ENCODE results near the gene PELI2.
A peak's percentile ranks its signal among the peaks of the same experiment; 100 is the strongest.

Gene PELI2

GRCh38 chr14:56180754-56181542, 62.7 kb downstream of the PELI2 start:
- no peaks in the 10 kb centered on the region for H3K27me3 ChIP-seq (ENCODE audit: control insufficient read depth in 1 of 2, insufficient read depth in 2 of 2, low read length in 2 of 2)
- peaks cover 23% of the 10 kb centered on the region for H3K4me1 ChIP-seq (ENCODE audit: insufficient read depth, low read length)
- H3K36me3 ChIP-seq (ENCODE audit: insufficient read depth, low read length): no peaks in the 10 kb centered on the region
- H3K4me3 ChIP-seq (ENCODE audit: low read depth in 1 of 2, low read length in 2 of 2): no peak overlapping the region
- no peak overlapping the region for H3K9ac ChIP-seq (ENCODE audit: low read length)
- H3K9me3 ChIP-seq (ENCODE audit: low read length): no peaks in the 10 kb centered on the region
- no peak overlapping the region for H3K27ac ChIP-seq (ENCODE audit: low read depth, low read length)

GRCh38 chr14:56181681-56182085, 63.5 kb downstream of the PELI2 start:
- H3K9me3 ChIP-seq (ENCODE audit: low read length): no peaks in the 10 kb centered on the region
- H3K9ac ChIP-seq (ENCODE audit: low read length): no peak overlapping the region
- peaks cover 15% of the 10 kb centered on the region for H3K4me1 ChIP-seq (ENCODE audit: insufficient read depth, low read length)
- H3K4me3 ChIP-seq (ENCODE audit: low read depth in 1 of 2, low read length in 2 of 2): no peak overlapping the region
- H3K27ac ChIP-seq (ENCODE audit: low read depth, low read length): no peak overlapping the region
- no peaks in the 10 kb centered on the region for H3K36me3 ChIP-seq (ENCODE audit: insufficient read depth, low read length)
- H3K27me3 ChIP-seq (ENCODE audit: control insufficient read depth in 1 of 2, insufficient read depth in 2 of 2, low read length in 2 of 2): no peaks in the 10 kb centered on the region

- H3K4me1 ChIP-seq (ENCODE audit: insufficient read depth, low read length): peaks cover 10% of the 10 kb centered on the region
- no peak overlapping the region for H3K27ac ChIP-seq (ENCODE audit: low read depth, low read length)
- no peak overlapping the region for H3K9ac ChIP-seq (ENCODE audit: low read length)
- no peaks in the 10 kb centered on the region for H3K9me3 ChIP-seq (ENCODE audit: low read length)
- H3K4me3 ChIP-seq (ENCODE audit: low read depth in 1 of 2, low read length in 2 of 2): no peak overlapping the region
- H3K36me3 ChIP-seq (ENCODE audit: insufficient read depth, low read length): no peaks in the 10 kb centered on the region
- no peaks in the 10 kb centered on the region for H3K27me3 ChIP-seq (ENCODE audit: control insufficient read depth in 1 of 2, insufficient read depth in 2 of 2, low read length in 2 of 2)
Measured at GRCh38 chr14:56182410-56182809, 64.2 kb downstream of the PELI2 start.

- H3K9me3 ChIP-seq (ENCODE audit: low read length): no peaks in the 10 kb centered on the region
- no peak overlapping the region for H3K4me3 ChIP-seq (ENCODE audit: low read depth in 1 of 2, low read length in 2 of 2)
- H3K36me3 ChIP-seq (ENCODE audit: insufficient read depth, low read length): no peaks in the 10 kb centered on the region
- peaks cover 10% of the 10 kb centered on the region for H3K4me1 ChIP-seq (ENCODE audit: insufficient read depth, low read length)
- no peak overlapping the region for H3K9ac ChIP-seq (ENCODE audit: low read length)
- no peak overlapping the region for H3K27ac ChIP-seq (ENCODE audit: low read depth, low read length)
- no peaks in the 10 kb centered on the region for H3K27me3 ChIP-seq (ENCODE audit: control insufficient read depth in 1 of 2, insufficient read depth in 2 of 2, low read length in 2 of 2)
Measured at GRCh38 chr14:56183631-56184157, 65.5 kb downstream of the PELI2 start.

GRCh38 chr14:56185992-56186391, 67.8 kb downstream of the PELI2 start:
- H3K4me3 ChIP-seq (ENCODE audit: low read depth in 1 of 2, low read length in 2 of 2): no peak overlapping the region
- no peaks in the 10 kb centered on the region for H3K9me3 ChIP-seq (ENCODE audit: low read length)
- H3K27ac ChIP-seq (ENCODE audit: low read depth, low read length): no peak overlapping the region
- H3K27me3 ChIP-seq (ENCODE audit: control insufficient read depth in 1 of 2, insufficient read depth in 2 of 2, low read length in 2 of 2): no peaks in the 10 kb centered on the region
- no peak overlapping the region for H3K9ac ChIP-seq (ENCODE audit: low read length)
- H3K36me3 ChIP-seq (ENCODE audit: insufficient read depth, low read length): no peaks in the 10 kb centered on the region
- H3K4me1 ChIP-seq (ENCODE audit: insufficient read depth, low read length): peaks cover 14% of the 10 kb centered on the region

GRCh38 chr14:56187736-56188135, 69.5 kb downstream of the PELI2 start:
- no peak overlapping the region for H3K27ac ChIP-seq (ENCODE audit: low read depth, low read length)
- no peaks in the 10 kb centered on the region for H3K27me3 ChIP-seq (ENCODE audit: control insufficient read depth in 1 of 2, insufficient read depth in 2 of 2, low read length in 2 of 2)
- no peaks in the 10 kb centered on the region for H3K36me3 ChIP-seq (ENCODE audit: insufficient read depth, low read length)
- H3K4me1 ChIP-seq (ENCODE audit: insufficient read depth, low read length): peaks cover 4% of the 10 kb centered on the region
- H3K9me3 ChIP-seq (ENCODE audit: low read length): no peaks in the 10 kb centered on the region
- H3K4me3 ChIP-seq (ENCODE audit: low read depth in 1 of 2, low read length in 2 of 2): no peak overlapping the region
- H3K9ac ChIP-seq (ENCODE audit: low read length): no peak overlapping the region

- H3K9me3 ChIP-seq (ENCODE audit: low read length): no peaks in the 10 kb centered on the region
- no peaks in the 10 kb centered on the region for H3K36me3 ChIP-seq (ENCODE audit: insufficient read depth, low read length)
- no peaks in the 10 kb centered on the region for H3K27me3 ChIP-seq (ENCODE audit: control insufficient read depth in 1 of 2, insufficient read depth in 2 of 2, low read length in 2 of 2)
- H3K9ac ChIP-seq (ENCODE audit: low read length): no peak overlapping the region
- H3K4me3 ChIP-seq (ENCODE audit: low read depth in 1 of 2, low read length in 2 of 2): no peak overlapping the region
- H3K27ac ChIP-seq (ENCODE audit: low read depth, low read length): no peak overlapping the region
- peaks cover 20% of the 10 kb centered on the region for H3K4me1 ChIP-seq (ENCODE audit: insufficient read depth, low read length)
Measured at GRCh38 chr14:56189307-56189706, 71.1 kb downstream of the PELI2 start.

- no peaks in the 10 kb centered on the region for H3K36me3 ChIP-seq (ENCODE audit: insufficient read depth, low read length)
Measured at GRCh38 chr14:56193347-56193746, 75.1 kb downstream of the PELI2 start.

GRCh38 chr14:56194042-56194441, 75.8 kb downstream of the PELI2 start:
- Histone ChIP-seq H3K4me3 (ENCODE audit: low read depth in 1 of 2, low read length in 2 of 2) (no peak overlapping the region), H3K27me3 (ENCODE audit: control insufficient read depth in 1 of 2, insufficient read depth in 2 of 2, low read length in 2 of 2) (no peaks in the 10 kb centered on the region), H3K27ac (ENCODE audit: low read depth, low read length) (no peak overlapping the region), H3K9me3 (ENCODE audit: low read length) (no peaks in the 10 kb centered on the region), H3K36me3 (ENCODE audit: insufficient read depth, low read length) (no peaks in the 10 kb centered on the region), H3K9ac (ENCODE audit: low read length) (no peak overlapping the region), H3K4me1 (ENCODE audit: insufficient read depth, low read length) (peaks cover 40% of the 10 kb centered on the region)

More at GRCh38 chr14:56193347-56193746, 75.1 kb downstream of the PELI2 start:
- peaks cover 34% of the 10 kb centered on the region for H3K4me1 ChIP-seq (ENCODE audit: insufficient read depth, low read length)
- H3K27me3 ChIP-seq (ENCODE audit: control insufficient read depth in 1 of 2, insufficient read depth in 2 of 2, low read length in 2 of 2): no peaks in the 10 kb centered on the region
- H3K27ac ChIP-seq (ENCODE audit: low read depth, low read length): no peak overlapping the region
- no peaks in the 10 kb centered on the region for H3K9me3 ChIP-seq (ENCODE audit: low read length)
- H3K9ac ChIP-seq (ENCODE audit: low read length): no peak overlapping the region
- no peak overlapping the region for H3K4me3 ChIP-seq (ENCODE audit: low read depth in 1 of 2, low read length in 2 of 2)

GRCh38 chr14:56195223-56195622, 77.0 kb downstream of the PELI2 start:
- no peak overlapping the region for H3K9ac ChIP-seq (ENCODE audit: low read length)
- H3K4me1 ChIP-seq (ENCODE audit: insufficient read depth, low read length): peaks cover 48% of the 10 kb centered on the region
- H3K27me3 ChIP-seq (ENCODE audit: control insufficient read depth in 1 of 2, insufficient read depth in 2 of 2, low read length in 2 of 2): no peaks in the 10 kb centered on the region
- no peaks in the 10 kb centered on the region for H3K36me3 ChIP-seq (ENCODE audit: insufficient read depth, low read length)
- peak overlapping the region; percentile 10 for H3K27ac ChIP-seq (ENCODE audit: low read depth, low read length)
- no peaks in the 10 kb centered on the region for H3K9me3 ChIP-seq (ENCODE audit: low read length)
- H3K4me3 ChIP-seq (ENCODE audit: low read depth in 1 of 2, low read length in 2 of 2): no peak overlapping the region

GRCh38 chr14:56195704-56196103, 77.5 kb downstream of the PELI2 start:
- Histone ChIP-seq H3K36me3 (ENCODE audit: insufficient read depth, low read length) (no peaks in the 10 kb centered on the region), H3K9ac (ENCODE audit: low read length) (no peak overlapping the region), H3K27me3 (ENCODE audit: control insufficient read depth in 1 of 2, insufficient read depth in 2 of 2, low read length in 2 of 2) (no peaks in the 10 kb centered on the region), H3K4me3 (ENCODE audit: low read depth in 1 of 2, low read length in 2 of 2) (no peak overlapping the region), H3K27ac (ENCODE audit: low read depth, low read length) (peak overlapping the region; percentile 10), H3K9me3 (ENCODE audit: low read length) (no peaks in the 10 kb centered on the region), H3K4me1 (ENCODE audit: insufficient read depth, low read length) (peaks cover 52% of the 10 kb centered on the region)

GRCh38 chr14:56196274-56196673, 78.1 kb downstream of the PELI2 start:
- no peak overlapping the region for H3K4me3 ChIP-seq (ENCODE audit: low read depth in 1 of 2, low read length in 2 of 2)

More at GRCh38 chr14:56196274-56196673, 78.1 kb downstream of the PELI2 start:
- H3K9ac ChIP-seq (ENCODE audit: low read length): no peak overlapping the region
- H3K4me1 ChIP-seq (ENCODE audit: insufficient read depth, low read length): peaks cover 52% of the 10 kb centered on the region
- H3K36me3 ChIP-seq (ENCODE audit: insufficient read depth, low read length): no peaks in the 10 kb centered on the region
- no peaks in the 10 kb centered on the region for H3K27me3 ChIP-seq (ENCODE audit: control insufficient read depth in 1 of 2, insufficient read depth in 2 of 2, low read length in 2 of 2)
- no peaks in the 10 kb centered on the region for H3K9me3 ChIP-seq (ENCODE audit: low read length)
- no peak overlapping the region for H3K27ac ChIP-seq (ENCODE audit: low read depth, low read length)
